NCI-H226 (cell line): ENCODE measurements around the gene NOTO.

Source experiments
- DNase-seq: peaks from one replicate; pipeline ENCODE4 v3.0.0-alpha.2; 2015

Gene NOTO

GRCh38 chr2:73258913-73259215 lies 56.5 kb downstream of the NOTO start:
- no peak for DNase-seq

DNA sequence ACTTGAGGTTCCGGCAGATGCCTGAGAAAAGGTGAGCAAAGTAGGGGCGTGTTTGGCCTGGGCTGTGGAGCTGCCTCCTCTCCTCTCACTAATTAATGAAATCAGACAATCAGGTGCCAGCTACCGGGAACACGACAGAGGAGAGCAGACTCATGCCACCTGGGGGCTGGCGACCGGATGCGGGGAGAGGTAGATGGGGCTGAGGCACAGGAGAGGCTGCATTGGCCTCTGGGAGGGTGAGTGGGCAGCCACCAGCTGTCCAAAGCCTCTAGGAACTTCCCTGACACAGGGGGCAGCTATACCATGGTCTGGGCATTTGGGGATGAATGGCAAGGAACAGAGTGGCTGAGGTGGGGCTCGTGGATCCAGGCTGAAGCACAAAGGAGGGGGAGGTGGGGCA lies 56.9 kb downstream of the NOTO start:
- no peak for DNase-seq

GRCh38 chr2:73259704-73260337 lies 57.4 kb downstream of the NOTO start:
- no peak for DNase-seq

- DNase-seq, result peak; percentile 45
These were observed 58.1 kb downstream of the NOTO start for GRCh38 chr2:73260338-73260984.
